MM.1S (cell line): ENCODE data around the gene CHORDC1.
"Not testable (repeated sequence)": the region's sequence is repeated elsewhere in the genome, so short reads cannot be mapped to it uniquely, and the experiment has no call there.

Experiments
- CTCF ChIP-seq: fragments of 300-600 bp; sonication (generic); IDR thresholded peaks from 2 replicates; pipeline ENCODE4 v1.5.1; 2016; ENCODE audit warnings: antibody characterized with exemption, low read length, mixed read lengths
- EZH2 ChIP-seq: fragments of 300-600 bp; sonication (generic); optimal IDR thresholded peaks from 2 replicates; pipeline ENCODE3; 2017; ENCODE audit warnings: low read depth, mild to moderate bottlenecking, antibody characterized with exemption, low read length, mixed read lengths
- EZH2phosphoT487 ChIP-seq: fragments of 300-600 bp; sonication (generic); IDR thresholded peaks from 2 replicates; pipeline ENCODE4 v1.6.1; 2018; ENCODE audit warnings: antibody characterized with exemption, low read length

- TF ChIP-seq EZH2, CTCF, EZH2phosphoT487: not testable (repeated sequence)
Observed at GRCh38 chr11:90167704-90168103, 55.1 kb downstream of the CHORDC1 start.
